Fibroblast of skin of abdomen (primary cell): ENCODE data around the gene AGER.
"Not testable (repeated sequence)": the region's sequence is repeated elsewhere in the genome, so short reads cannot be mapped to it uniquely, and the experiment has no call there.

Experiments used
- DNase-seq: peaks from one replicate; pipeline ENCODE4 v3.0.0-alpha.2; 2013

AGER gene

DNA sequence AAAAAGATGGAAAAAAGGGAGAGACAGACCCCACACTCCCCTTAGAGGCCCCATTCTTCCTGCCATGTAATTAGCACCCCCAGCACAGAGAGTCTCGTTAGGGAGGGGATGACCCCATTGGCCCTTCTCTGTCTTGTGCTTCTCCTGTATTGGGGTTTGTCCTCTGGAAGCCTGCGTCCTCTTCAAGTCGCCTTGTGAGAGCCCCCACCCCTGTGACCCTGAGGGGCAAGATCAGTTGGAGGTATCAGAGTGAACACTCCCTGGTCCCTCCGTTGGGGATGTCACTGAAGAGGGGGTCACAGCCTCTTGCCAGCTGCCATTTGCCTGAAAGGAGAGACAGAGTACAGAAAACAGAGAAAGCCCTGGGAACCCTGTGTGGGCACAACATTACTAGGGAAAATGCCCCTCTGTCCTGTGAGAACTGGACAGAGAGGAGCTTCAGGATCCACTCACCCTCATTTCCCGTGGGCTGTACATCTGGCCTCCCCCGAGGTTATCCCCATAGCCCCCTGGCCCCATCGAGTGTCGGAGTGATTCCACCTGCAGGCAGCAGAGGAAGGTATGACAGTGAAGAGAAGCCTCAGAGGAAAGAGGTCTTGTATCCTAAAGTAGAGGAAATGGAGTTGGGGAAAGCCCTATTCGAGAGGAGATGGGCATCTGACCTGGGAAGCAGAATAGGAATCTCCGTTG, 2.2 kb upstream of the AGER start:
- not testable (repeated sequence) for DNase-seq

DNA sequence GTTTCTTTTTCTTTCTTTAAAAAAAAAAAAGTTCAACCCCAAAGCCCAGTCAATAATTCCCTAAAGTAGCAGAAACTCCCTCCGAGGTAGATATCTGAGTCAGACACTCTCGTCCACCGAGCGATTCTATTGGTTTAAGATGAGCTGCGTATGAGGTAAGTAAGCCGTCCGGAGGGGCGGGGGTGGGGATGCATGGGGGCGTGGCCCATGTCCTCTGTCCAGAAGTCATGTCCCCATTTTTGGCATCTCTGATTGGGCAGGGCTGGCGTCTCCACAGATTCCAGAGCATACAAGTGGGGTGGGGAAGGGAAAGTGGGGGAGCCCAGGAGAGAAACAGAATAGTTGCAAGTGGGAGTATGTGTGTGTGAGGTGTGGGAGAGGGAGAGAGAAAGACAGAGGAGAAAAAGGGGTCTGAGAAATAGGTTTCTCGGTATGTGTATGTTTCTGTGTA, 1.7 kb upstream of the AGER start:
- peak; percentile 87 for DNase-seq

DNA sequence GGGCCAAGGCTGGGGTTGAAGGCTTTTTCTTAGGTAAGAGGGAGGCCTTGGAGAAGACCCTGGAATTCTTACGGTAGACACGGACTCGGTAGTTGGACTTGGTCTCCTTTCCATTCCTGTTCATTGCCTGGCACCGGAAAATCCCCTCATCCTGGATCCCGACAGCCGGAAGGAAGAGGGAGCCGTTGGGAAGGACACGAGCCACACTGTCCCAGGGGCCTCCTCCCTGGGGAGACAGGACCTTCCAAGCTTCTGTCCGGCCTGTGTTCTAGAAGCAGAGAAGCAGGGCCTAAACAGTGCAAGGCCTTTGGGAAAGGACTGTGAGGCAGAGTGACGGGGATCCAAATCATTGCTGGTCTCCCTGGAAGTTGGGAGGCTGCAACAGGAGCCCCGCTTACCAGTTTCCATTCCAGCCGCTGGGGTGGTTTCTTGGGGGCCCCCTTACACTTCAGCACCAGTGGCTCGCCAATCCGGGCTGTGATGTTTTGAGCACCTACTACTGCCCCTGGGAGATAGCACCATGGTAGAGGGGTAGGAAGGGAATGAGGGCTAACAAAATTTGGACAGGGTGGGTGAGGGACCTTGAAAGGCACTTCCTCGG, 470 bp downstream of the AGER start:
- no peak for DNase-seq

DNA sequence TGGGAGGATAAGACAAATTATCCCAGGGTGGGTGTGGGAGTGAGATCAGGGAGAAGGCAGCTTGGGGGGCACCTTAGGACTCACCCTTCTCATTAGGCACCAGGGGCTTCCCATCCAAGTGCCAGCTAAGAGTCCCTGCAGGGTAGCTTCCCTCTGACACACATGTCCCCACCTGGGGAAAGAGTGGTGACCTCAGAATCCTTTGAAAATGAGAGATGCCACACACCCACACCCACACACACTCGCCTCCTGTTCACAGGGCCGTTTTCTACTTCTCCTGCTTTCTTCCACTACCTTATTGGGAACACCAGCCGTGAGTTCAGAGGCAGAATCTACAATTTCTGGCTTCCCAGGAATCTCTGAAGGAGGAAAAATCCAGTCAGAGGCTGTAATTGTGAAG, 1.0 kb downstream of the AGER start:
- DNase-seq, result no peak

DNA sequence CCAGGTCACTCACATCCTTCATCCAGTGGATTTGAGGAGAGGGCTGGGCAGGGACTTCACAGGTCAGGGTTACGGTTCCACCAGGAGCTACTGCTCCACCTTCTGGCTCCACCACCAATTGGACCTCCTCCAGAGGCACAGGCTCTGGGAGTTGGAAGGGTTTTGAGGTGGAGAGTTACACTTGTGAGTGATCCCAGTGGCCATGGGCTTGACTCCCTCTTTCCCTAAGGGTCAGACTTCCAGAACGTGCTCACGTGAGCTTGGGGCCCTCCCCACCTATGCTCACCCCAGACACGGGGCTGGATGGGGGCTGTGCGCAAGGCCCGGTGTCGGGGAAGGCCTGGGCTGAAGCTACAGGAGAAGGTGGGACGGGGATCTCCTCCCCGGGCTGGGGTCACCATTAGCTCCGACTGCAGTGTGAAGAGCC, 1.5 kb downstream of the AGER start:
- DNase-seq, result no peak

DNA sequence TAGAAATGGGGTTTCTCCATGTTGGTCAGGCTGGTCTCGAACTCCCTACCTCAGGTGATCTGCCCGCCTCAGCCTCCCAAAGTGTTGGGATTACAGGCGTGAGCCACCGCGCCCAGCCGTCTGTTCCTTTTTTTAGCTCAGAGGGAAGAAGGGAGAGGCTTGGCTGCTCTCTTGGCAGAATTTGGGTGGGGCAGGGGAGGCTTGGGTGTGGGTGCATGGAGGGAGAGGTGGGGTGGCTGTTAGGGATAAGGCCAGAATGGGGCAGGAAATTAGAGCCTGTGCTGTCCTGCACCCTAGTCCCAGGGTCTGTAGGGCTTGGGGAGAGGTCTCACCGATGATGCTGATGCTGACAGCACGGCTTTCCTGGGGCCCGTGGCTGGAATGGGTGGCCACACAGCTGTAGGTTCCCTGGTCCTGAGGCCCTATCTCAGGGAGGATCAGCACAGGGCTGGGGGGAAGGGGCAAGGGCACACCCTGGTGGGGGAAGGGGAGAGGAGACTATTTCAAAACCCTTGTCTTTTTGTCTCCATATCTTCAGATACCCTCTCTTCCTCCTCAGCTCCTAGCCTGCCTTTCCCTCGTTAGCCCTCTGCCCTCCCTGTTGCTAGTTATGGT, 2.0 kb downstream of the AGER start:
- DNase-seq, result no peak

DNA sequence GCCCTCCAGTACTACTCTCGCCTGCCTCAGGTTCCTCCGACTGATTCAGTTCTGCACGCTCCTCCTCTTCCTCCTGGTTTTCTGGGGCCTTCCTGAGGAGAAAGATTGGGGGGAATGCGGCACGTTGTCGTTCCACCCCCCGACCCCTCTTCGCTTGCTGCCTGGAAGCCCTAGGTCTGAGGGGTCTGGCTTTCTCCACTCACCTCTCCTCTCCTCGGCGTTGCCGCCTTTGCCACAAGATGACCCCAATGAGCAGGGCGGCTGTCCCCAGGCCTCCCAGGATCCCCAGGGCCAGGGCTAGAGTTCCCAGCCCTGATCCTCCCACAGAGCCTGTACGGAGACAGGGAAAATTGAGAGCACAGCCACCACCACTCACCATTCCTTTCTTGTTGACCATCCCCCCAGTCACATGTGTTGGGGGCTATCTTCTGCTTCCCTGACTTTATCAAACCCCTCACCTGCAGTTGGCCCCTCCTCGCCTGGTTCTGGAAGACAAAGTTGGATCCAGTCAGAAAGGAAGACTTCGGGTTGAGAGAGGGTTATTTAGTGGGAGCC, 2.8 kb downstream of the AGER start:
- DNase-seq, result no peak

DNA sequence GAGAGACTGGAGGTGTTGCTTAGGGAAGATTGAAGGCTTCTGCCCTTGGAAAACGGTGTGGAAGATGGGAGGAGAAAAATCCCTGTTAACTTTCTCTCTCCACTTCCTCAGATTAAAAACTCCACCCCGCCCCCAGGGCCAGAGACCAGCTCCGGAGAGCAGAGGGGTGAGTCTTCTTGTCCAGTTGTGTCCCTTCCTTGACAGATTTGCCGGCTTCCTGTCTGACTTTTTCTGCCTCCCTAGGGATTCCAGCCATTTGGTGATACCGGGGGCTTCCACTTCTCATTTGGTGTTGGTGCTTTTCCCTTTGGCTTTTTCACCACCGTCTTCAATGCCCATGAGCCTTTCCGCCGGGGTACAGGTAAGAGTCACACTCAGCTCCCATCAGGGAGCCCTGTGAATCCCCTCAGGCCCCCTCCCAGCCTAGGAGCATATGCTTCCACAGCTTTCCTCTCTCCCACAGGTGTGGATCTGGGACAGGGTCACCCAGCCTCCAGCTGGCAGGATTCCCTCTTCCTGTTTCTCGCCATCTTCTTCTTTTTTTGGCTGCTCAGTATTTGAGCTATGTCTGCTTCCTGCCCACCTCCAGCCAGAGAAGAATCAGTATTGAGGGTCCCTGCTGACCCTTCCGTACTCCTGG, 4.2 kb downstream of the AGER start:
- DNase-seq, result no peak

DNA sequence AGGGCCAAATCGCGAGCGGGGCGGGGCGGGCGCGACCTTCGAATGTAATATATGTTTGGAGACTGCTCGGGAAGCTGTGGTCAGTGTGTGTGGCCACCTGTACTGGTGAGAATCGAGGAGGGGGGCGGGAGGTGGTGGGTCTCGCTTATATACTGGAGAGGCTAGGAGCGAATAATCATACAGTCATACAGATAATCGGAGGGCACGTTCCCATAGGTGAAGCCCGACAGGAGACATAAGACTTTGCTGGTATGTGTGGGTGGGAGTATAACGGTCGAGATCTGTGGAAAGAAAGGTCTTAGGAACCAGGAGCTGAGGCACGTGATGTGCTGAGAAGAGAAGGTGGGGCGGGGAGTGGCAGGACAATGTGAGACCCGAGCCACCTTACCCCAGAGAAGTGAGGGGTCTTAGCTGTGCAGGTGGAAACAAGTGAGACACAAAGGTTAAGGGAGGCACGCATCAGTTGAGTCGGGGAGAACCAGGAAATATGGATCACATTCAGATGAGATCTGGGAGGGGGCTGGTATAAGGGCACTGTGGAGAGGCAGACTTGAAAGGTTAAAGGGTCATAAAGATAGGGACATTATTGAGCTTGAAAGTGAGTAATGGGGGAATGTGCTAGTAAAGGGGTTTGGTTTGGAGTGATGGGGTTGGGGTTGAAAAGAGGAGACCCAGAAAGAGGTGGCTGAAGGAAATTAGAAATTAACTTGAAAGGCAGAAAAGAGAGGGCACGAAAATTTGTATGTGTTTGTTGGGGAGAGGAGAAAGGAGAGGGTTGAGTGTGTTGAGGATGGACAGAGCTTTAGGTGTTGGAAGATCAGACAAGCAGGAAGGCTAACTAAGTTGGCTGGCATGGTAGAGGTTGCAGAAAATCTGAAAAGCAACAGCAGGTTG, 5.3 kb downstream of the AGER start:
- no peak for DNase-seq

DNA sequence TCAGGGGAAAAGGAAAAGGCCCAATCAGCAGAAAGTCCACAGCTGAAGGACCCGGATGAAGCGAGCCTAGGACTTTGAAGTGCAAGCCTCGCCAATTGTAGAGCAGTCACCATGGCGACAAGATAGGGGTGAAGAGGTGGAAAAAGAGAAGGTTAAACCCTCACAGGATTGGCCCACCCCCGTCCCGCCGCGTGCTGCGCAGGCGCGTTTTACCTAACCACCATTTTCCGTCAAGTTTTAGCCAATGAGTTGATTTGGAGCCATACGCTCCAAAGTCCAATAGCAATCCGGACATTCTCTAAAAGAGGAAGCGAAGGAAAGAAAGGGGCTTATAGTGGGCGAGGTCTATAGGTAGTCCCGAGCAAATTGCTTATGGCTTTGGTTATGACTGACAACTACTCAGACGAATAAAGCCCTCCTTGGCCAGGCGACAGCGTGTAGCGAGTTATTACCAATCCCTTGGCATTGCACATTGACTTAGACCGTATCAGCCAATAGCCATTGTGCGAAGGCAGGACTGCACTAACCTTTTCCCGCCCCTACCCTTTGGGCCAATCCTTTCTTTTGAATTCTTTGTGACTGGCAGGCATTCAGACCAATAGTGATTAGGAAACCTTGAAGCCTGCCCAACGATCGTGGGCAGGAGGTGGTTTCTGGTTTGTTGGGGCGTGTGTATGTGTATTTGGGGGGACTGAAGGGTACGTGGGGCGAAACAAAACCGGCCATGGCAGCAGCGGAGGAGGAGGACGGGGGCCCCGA, 6.1 kb downstream of the AGER start, which contains the start of gene RNF5:
RNF5 (plus strand) TSS at position 618 of the 759 bp plus-strand sequence; CDS start at position 725, 107 bp downstream.
- peak; percentile 100 for DNase-seq

DNA sequence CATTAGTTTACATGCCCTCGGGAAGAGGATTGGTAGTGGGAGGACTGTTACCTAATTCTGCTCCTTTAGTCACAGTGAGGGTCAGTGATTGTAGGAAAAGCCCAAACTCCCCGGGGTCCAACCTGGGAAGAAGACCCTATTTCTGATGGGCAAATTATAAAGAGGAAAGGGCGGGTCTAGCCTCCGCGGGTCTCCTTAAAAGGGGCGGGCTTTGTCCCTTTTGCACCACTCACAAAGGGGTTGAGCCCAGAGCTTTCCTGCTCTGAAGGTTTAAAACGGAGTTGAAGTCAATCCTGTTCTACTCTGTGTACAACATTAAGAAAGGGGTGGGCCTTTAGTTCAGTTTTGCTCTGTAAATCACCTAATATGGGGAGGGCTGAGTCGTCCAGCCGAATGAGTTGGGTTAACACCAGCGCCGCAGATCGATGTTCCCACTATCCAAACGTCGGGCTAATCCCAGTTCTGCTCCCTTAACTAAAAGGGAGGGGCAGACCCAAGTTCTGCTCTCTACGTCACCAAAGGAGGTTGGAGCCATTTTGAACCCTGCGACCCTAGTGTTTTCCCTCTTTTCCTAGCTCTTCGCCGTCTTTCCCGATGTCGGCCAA, 6.8 kb downstream of the AGER start:
- peak; percentile 42 for DNase-seq

DNA sequence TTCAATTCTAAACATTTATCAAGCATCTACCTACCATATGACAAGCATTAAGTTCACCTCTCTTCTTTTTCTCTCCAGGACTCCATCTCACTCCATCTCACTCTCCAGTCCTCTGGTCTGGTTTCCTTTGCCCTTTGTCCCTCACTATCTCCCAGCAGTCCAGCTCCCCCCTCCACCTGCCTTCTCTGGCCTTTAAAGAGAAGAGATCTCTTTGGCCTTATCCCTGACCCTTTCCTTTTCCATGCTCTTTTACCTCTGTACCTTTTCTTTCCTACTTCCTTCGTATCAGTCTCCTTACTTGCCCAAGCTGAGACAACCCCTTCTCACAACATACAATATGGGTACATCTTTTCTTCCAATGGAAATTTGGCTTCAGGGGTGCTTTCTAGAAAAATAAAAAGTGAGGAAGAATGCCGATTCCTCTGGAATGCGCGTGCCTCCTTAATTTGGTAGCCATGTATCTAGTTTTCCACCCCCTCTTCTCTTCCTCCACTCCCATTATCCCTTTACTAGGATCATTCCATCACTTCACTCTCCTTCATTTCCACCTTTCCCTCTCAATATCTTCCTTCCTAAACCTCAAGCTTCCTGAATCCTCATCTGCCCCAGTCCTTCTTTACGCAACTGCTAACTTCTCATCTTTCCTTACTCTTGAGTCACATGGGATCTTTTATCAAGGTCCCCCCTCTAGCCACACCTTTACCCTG, 7.4 kb downstream of the AGER start:
- no peak for DNase-seq

DNA sequence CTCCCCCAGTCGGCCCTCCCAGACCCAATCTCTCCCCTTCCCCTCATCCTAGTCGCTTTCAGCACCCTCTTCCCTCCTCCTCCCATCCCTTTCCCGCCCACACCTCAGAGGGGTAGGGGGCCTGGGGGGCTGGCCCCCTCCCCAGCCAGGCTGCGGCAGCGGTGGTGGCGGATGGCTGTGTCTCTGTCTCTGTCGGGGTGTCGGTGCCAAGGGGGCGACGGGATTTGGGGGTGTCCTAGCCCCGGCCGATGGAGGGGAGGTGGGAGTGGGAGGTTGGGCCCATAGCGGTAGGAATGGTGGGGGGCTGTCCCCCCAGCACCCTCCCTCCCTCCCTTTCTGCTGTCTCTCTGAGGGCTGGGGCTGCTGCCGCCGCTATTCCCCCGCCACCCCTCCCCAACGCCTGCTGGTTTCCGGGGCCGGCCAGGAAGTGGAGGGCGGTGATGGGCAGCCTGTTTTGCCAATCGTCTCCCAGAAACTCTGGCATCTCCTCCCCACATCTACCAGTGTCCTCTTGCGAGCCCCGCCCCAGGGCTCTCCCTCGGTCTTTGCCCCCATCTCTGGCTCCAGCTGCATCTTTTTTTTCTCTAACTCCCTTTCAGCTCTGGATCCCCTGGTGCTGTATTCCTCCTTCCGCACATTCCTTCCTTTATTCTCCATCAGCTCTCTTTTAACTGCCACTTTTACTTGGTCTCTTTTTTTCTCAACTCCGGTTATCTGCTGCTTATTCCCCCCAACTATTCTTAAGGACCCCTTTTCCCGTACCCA, 8.2 kb downstream of the AGER start, which contains the start of gene AGPAT1:
AGPAT1 (minus strand) TSS at position 374 of the 765 bp plus-strand sequence. CDS start 4,588 bp downstream, outside the sequence.
- peak; percentile 98 for DNase-seq

DNA sequence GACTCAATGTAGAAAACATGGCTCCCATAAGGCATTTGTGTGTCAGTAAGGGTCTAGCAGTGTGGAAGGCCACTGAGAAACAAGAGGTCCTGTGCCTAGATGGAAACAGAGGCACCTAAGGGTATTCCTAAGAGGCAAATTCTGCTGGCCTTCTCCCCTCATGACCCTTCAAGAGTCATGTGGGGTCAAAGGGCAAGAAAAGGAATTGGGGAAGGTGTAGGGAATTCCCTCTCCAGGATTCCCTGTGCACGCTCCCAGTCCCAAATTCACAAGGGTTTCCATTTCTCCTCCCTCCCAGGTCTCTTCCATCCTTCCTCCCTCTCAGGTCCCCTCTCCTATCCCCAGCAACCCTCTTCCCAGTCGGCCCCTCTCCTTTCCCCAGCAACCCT, 8.7 kb downstream of the AGER start:
- no peak for DNase-seq

DNA sequence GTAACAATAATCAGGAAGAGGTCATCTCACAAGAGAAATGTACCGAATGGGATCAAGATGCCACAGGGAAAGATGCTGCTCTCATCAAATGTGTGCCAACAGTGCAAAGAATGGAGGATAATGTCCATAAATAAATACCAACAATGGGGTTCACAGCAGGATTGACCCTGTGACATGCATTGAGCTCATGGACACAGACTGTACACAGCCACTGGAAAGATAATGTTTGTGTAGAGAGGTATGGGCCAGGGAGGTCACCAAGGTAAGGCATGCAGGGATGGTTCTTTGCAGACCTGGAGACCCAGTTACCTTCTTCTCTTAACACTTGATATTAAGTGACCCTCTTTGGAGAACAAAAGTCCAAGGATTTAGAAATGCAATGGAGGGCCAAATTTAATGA, 9.6 kb downstream of the AGER start:
- DNase-seq, result no peak

DNA sequence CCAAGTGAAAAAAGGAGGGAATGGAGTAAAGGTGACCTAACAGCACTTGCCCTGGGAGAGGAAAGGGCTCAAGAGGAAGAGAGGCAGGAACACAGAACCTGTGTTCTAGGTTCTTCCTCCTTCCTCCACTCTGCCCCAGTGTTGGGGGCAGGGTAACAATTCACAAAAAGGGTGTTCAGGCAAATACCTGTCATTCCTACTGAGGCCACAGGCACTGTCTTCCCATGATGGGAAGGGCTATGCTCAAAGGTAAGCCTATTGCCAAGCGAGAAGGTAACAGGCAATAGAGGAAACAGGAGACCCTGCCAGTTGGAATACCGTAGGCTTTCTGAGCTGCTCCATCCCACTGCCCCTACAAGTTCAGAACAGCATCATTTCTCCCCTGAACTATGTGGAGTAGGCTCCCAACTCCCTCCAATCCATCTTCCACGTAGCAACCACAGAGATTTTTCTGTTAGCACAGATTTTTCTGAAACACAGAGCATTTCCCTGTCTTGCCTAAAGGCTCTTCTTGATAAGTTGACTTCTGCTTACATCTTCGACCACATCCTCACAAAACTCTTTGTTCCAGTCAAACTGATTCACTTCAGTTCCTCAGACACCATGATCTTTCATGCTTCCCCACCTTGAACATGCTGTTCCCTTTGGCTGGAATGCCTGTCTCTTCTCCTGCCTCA, 10.9 kb downstream of the AGER start:
- DNase-seq, result no peak

DNA sequence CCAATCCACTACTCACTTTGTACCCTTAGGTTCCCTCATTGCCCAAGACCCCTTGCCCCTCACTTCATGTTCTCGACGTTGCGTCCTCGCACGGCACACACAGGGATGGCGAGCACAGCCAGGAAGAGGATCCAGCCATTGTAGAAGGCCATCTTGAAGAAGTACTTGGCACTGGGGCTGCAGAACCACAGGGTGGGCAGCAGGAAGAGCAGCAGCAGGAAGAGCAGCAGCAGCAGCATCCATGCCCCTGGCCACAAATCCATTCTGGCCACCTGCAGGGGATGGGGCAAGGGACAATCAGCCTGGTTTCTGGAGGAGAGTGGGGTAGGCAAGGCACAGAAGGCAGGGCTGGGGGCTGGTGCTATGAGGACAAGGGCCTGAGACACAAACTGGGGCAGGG, 12.8 kb downstream of the AGER start:
- DNase-seq, result no peak

DNA sequence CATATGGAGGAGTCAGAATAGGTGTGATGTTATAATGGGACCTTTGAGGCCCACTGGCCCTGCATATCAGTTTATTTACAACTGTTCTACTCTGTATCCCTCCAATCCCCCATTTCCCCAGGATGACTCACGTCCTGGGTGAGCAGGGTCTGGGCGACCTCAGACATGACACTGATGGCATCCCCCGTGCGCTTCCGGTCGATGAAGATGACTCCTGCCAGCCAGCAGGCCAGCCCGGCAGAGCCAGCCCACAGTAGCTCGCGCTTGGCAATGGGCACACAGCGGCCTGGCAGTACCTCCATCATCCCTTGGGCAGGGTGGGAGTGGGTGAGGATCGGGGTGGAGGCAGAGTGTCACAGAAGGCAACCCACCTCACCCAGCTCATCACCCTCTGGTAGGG, 13.8 kb downstream of the AGER start:
- no peak for DNase-seq
